Neural progenitor cell (in vitro differentiated cells): Measurements from ENCODE around the gene MELTF.

Experiments
- EZH2phosphoT487 ChIP-seq: fragments of 200-600 bp; sonication (generic); IDR thresholded peaks from 2 replicates; pipeline ENCODE4 v1.6.1; 2017; ENCODE audit warnings: antibody characterized with exemption
- TF ChIP-seq, protein P1 (sequence below): fragments of 200-600 bp; sonication (generic); IDR thresholded peaks from 2 replicates; pipeline ENCODE4 v1.5.1; 2017; ENCODE audit warnings: antibody characterized with exemption, mild to moderate bottlenecking

DNA sequence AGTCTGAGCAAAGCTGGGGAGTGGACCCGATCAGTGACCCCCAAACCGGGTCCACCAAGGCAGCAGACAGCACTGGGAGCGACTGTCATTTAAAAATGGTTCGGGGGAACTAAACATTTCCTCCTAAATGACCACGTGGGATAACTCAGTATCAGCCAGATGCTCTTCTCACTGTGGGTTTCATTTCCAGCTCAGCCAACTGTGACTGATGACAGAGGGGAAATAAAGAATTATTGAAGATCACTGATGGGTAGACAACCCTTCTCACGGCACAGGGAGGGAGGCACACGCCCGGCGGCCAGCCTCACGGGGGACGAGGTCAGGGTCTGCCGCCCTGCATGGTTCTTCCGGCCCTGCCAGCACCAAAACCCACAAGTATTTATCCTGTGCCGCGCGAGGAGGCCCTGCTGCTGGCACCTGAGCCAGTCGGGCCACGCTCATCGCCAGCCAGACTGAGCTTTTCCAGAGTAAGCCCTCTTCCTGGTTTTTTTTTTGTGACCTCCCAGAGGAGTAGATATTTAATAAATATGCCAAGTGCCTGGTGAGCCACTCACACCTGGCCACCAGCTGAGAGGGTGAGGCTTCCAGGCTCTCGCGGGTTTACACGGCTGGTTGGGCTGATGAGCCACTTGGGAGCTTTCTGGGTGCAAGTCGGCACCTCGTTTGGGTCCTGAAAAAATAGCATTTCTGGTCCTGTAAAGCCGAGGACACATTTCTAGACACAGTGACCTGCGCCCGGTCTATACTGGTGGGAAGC, 6.2 kb downstream of the MELTF start:
- TF ChIP-seq, protein P1, sequence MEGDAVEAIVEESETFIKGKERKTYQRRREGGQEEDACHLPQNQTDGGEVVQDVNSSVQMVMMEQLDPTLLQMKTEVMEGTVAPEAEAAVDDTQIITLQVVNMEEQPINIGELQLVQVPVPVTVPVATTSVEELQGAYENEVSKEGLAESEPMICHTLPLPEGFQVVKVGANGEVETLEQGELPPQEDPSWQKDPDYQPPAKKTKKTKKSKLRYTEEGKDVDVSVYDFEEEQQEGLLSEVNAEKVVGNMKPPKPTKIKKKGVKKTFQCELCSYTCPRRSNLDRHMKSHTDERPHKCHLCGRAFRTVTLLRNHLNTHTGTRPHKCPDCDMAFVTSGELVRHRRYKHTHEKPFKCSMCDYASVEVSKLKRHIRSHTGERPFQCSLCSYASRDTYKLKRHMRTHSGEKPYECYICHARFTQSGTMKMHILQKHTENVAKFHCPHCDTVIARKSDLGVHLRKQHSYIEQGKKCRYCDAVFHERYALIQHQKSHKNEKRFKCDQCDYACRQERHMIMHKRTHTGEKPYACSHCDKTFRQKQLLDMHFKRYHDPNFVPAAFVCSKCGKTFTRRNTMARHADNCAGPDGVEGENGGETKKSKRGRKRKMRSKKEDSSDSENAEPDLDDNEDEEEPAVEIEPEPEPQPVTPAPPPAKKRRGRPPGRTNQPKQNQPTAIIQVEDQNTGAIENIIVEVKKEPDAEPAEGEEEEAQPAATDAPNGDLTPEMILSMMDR = no peak
- no peak for TF ChIP-seq EZH2phosphoT487
